ENCODE data around the gene DNMT3A. TPM values are rescaled to one million over a fixed set of nuclear protein-coding genes. Genes with fewer than 3 reads are reported as not detected.

Gene DNMT3A
- polyA plus RNA-seq, 2 donors, result 5.0 to 7.3 TPM

Other genes starting within 250 kb of the DNMT3A start
- 1 to 10 TPM in 1 of 2 donors, under 1 TPM in 1; 0.59 to 2.1 TPM for gene POMC, start 173.3 kb downstream of the DNMT3A start, polyA plus RNA-seq